ENCODE data around the gene PROS1.

- no peak for TF ChIP-seq CTCF (IDR thresholded peaks at IDR 0.05)
- no peak for TF ChIP-seq POLR2A (IDR thresholded peaks at IDR 0.05)
Measured at GRCh38 chr3:93936549-93936948, 37.1 kb downstream of the PROS1 start.
